ENCODE results near the gene SRXN1.

DNA sequence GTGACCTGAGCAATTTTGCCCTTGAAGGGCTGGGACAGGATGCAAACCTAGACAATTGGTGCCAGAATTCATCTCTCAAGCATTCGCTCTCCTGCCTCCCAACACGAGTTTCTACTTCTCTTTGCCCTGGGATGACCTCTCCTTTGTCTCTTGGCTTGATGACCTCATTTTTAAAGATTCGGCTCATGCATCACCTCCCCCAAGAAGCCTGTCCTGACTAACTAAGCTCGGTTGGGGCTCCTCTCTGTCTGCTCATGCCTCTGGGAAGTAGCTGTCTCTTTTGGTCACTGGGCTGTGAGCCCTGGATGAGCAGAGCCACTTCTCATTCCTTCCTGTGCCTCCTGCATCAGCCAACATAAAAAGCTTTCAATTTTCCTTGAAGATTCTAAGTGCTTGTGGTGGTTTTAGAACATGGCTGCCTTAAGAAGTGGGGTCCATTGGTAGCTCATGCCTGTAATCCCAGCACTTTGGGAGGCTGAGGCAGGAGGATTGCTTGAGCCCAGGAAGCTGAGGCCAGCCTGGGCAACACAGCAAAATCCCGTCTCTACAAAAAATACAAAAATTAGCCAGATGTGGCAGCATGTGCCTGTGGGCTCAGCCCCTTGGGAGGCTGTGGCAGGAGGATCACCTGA, 31.8 kb downstream of the SRXN1 start:
- TF ChIP-seq ELF4 (IDR thresholded peaks at IDR 0.05) (no peak), HDGF (IDR thresholded peaks at IDR 0.05; ENCODE audit: borderline replicate concordance) (no peak), SP1 (IDR thresholded peaks at IDR 0.05) (no peak), NFRKB (IDR thresholded peaks at IDR 0.05) (no peak), FOXA1 (IDR thresholded peaks at IDR 0.05) (no peak), TARDBP (IDR thresholded peaks at IDR 0.05) (no peak), SUZ12 (IDR thresholded peaks at IDR 0.05) (no peak)

Measured in HEK293T (cell line).